ENCODE results near the gene TRPC4AP.

Gene TRPC4AP

GRCh38 chr20:35001596-35002362 is 90.8 kb downstream of the TRPC4AP start:
- DNase-seq (ENCODE audit: low read depth) = peak; percentile 25

- DNase-seq (ENCODE audit: low read depth) = no peak
Observed at GRCh38 chr20:35000922-35001595, 91.5 kb downstream of the TRPC4AP start.

- no peak for DNase-seq (ENCODE audit: low read depth)
Observed at GRCh38 chr20:35000311-35000921, 92.2 kb downstream of the TRPC4AP start.

- DNase-seq (ENCODE audit: low read depth) = no peak
Observed at GRCh38 chr20:34999782-35000181, 92.8 kb downstream of the TRPC4AP start.

- no peak for DNase-seq (ENCODE audit: low read depth)
Observed at GRCh38 chr20:34999021-34999451, 93.6 kb downstream of the TRPC4AP start.

GRCh38 chr20:34998331-34998950 is 94.2 kb downstream of the TRPC4AP start:
- peak; percentile 38 for DNase-seq (ENCODE audit: low read depth)

- DNase-seq (ENCODE audit: low read depth) = no peak
Observed at GRCh38 chr20:34997774-34998173, 94.8 kb downstream of the TRPC4AP start.

GRCh38 chr20:34997131-34997561 is 95.5 kb downstream of the TRPC4AP start:
- no peak for DNase-seq (ENCODE audit: low read depth)

- no peak for DNase-seq (ENCODE audit: low read depth)
Observed at GRCh38 chr20:34996243-34997028, 96.2 kb downstream of the TRPC4AP start.

- no peak for DNase-seq (ENCODE audit: low read depth)
Observed at GRCh38 chr20:34995696-34996095, 96.9 kb downstream of the TRPC4AP start.

- DNase-seq (ENCODE audit: low read depth) = no peak
Observed at GRCh38 chr20:34995192-34995591, 97.4 kb downstream of the TRPC4AP start.

GRCh38 chr20:34994509-34995131 is 98.0 kb downstream of the TRPC4AP start:
- DNase-seq (ENCODE audit: low read depth) = no peak

- DNase-seq (ENCODE audit: low read depth) = no peak
Observed at GRCh38 chr20:34993941-34994508, 98.6 kb downstream of the TRPC4AP start.

- no peak for DNase-seq (ENCODE audit: low read depth)
Observed at GRCh38 chr20:34992751-34993417, 99.7 kb downstream of the TRPC4AP start.

GRCh38 chr20:34990661-34991214 is 101.9 kb downstream of the TRPC4AP start:
- DNase-seq (ENCODE audit: low read depth) = no peak

GRCh38 chr20:34990231-34990630 is 102.4 kb downstream of the TRPC4AP start:
- no peak for DNase-seq (ENCODE audit: low read depth)

GRCh38 chr20:34989670-34990069 is 102.9 kb downstream of the TRPC4AP start:
- no peak for DNase-seq (ENCODE audit: low read depth)

- DNase-seq (ENCODE audit: low read depth) = no peak
Observed at GRCh38 chr20:34989118-34989517, 103.5 kb downstream of the TRPC4AP start.

GRCh38 chr20:34988191-34988540 is 104.4 kb downstream of the TRPC4AP start:
- DNase-seq (ENCODE audit: low read depth) = peak; percentile 22
